Nephron progenitor cell (in vitro differentiated cells): ENCODE results near the gene TMED7.

Experiments
- DNase-seq: peaks from one replicate; pipeline ENCODE4 v3.0.0; 2021
- H3K27ac Mint-ChIP-seq: 2 replicates; pipeline ENCODE4 v1.8.0; 2021; ENCODE audit warnings: mild to moderate bottlenecking, moderate library complexity, mixed read lengths
- H3K27me3 Mint-ChIP-seq: 2 replicates; pipeline ENCODE4 v1.8.0; 2021; ENCODE audit warnings: mild to moderate bottlenecking, low read depth, mixed read lengths; ENCODE audit not compliant: poor library complexity
- H3K36me3 Mint-ChIP-seq: 2 replicates; pipeline ENCODE4 v1.8.0; 2021; ENCODE audit warnings: low read depth, mixed read lengths
- H3K4me1 Mint-ChIP-seq: 2 replicates; pipeline ENCODE4 v1.8.0; 2021; ENCODE audit warnings: mixed read lengths
- H3K4me3 Mint-ChIP-seq: 2 replicates; pipeline ENCODE4 v1.8.0; 2021; ENCODE audit warnings: mild to moderate bottlenecking, moderate library complexity, mixed read lengths
- H3K9me3 Mint-ChIP-seq: 2 replicates; pipeline ENCODE4 v1.8.0; 2021; ENCODE audit warnings: mild to moderate bottlenecking, moderate library complexity, mixed read lengths
- CTCF ChIP-seq: fragments of 200-600 bp; sonication (generic); IDR thresholded peaks from 2 replicates; pipeline ENCODE4 v1.5.0; 2021; ENCODE audit warnings: antibody characterized with exemption

Gene TMED7

DNA sequence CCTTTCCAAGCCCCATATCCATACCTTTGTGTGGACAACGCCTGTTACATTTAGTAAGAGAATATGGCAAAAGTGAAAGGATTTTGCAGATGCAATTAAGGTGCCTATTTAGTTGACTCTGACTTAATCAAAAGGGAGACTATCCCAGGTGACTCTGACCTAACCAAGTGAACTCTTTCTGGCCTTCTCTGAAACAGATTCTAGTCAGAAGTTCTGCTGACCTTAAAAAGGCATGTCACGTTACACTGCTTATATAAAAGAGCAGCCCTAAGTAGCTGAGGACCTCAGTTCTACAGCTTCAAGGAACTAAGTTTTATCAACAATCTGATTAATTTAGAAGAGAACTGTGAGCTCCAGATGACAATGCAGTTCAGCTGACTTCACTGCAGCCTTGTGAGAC lies 17.9 kb downstream of the TMED7 start:
- Mint-ChIP-seq H3K27me3 (no peaks in the 10 kb centered on the region), H3K27ac (no peak overlapping the region), H3K4me3 (no peak overlapping the region), H3K4me1 (peaks cover 1% of the 10 kb centered on the region), H3K36me3 (peaks cover 40% of the 10 kb centered on the region), H3K9me3 (no peaks in the 10 kb centered on the region)
- no peak for DNase-seq
- no peak for TF ChIP-seq CTCF

DNA sequence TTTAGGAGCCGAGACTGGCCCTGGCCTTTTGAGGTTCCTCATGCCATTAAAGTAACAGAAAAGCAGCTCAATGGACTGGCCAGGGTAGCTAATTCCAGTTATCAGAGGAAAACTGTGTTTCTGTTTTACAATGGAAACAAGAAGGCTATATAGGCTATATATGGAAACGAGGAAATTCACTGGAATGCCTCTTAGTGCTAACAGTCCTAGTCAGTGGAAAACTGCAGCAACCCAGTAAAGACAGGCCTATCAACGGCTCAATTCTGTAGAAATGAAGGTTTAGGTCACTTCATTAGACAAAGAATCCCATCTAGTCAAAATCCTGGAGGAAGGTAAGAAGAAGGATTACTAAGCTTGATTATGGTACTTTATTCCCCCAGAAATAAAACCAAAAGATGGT lies 20.4 kb downstream of the TMED7 start:
- H3K4me3 Mint-ChIP-seq: no peak overlapping the region

DNA sequence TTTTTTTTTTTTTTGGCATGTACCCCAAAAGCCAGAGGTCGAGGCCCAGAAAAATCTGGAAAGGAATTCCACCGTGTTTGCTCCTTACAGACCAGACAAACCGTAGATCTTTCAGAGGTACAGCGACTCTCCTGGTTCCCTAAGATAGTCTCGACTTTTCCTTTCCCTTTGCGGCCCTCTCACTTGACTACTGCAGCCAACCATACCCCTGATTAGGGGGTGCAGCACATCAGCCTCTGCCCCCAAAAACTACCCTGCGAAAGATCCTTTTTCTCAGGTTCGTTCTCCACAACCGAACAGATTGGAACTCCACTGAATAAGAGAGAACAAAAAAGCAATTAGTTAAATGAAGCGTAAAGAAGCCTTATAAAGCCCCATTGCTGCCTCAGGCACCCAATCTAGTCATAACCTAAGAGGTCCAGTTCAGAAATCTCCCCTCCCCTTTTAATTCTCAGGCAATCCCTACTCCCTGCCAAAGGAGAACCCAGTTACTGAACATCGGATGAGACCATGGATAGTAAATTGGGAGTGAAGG lies 23.2 kb downstream of the TMED7 start:
- Mint-ChIP-seq H3K9me3 (no peaks in the 10 kb centered on the region), H3K36me3 (peaks cover 40% of the 10 kb centered on the region), H3K4me3 (peak overlapping the region; percentile 72), H3K4me1 (peaks cover 20% of the 10 kb centered on the region), H3K27me3 (peaks cover 5% of the 10 kb centered on the region), H3K27ac (no peak overlapping the region)
- TF ChIP-seq CTCF: no peak
- no peak for DNase-seq

More for the DNA sequence above, 20.4 kb downstream of the TMED7 start:
- peaks cover 44% of the 10 kb centered on the region for H3K36me3 Mint-ChIP-seq
- H3K9me3 Mint-ChIP-seq: no peaks in the 10 kb centered on the region
- no peak for TF ChIP-seq CTCF
- DNase-seq: no peak
- peaks cover 9% of the 10 kb centered on the region for H3K4me1 Mint-ChIP-seq
- H3K27me3 Mint-ChIP-seq: peaks cover 4% of the 10 kb centered on the region
- no peak overlapping the region for H3K27ac Mint-ChIP-seq

- peak; percentile 60 for DNase-seq
- Mint-ChIP-seq H3K4me3 (peak within 1 kb of the TSS; percentile 72), H3K9me3 (no peaks in the 10 kb centered on the region), H3K4me1 (peaks cover 20% of the 10 kb centered on the region), H3K36me3 (peaks cover 38% of the 10 kb centered on the region), H3K27ac (no peak within 1 kb of the TSS), H3K27me3 (peaks cover 6% of the 10 kb centered on the region)
- peak; percentile 7 for TF ChIP-seq CTCF
These were observed 23.9 kb downstream of the TMED7 start, which contains the start of gene TICAM2 for GRCh38 chr5:115601701-115602590. Gene TICAM2, minus strand, starts transcription at chr5:115602479. Its CDS starts 21,223 bp downstream, at chr5:115581256.

DNA sequence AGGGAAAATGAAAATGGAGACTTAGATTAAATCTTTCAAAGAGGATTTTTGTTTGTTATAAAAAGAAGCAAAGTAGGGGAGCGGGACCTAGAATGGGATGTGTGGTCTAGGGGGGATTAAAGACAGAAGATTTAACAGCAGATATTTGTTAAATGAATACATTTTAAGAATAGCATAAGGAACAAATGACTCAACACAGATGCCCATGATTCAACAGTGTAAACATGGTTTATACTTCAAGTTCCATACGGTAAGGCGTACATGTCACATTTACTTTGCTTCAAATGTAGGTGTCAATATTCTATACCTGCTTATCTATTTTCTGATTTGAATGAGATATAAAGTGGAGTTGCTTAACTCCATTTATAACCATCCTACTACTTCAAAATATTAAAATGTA lies 25.1 kb downstream of the TMED7 start:
- DNase-seq: no peak
- peaks cover 8% of the 10 kb centered on the region for H3K27me3 Mint-ChIP-seq
- no peak overlapping the region for H3K27ac Mint-ChIP-seq
- no peak for TF ChIP-seq CTCF
- peak overlapping the region; percentile 41 for H3K4me3 Mint-ChIP-seq
- peaks cover 26% of the 10 kb centered on the region for H3K36me3 Mint-ChIP-seq
- H3K9me3 Mint-ChIP-seq: no peaks in the 10 kb centered on the region
- peaks cover 20% of the 10 kb centered on the region for H3K4me1 Mint-ChIP-seq
